A549 treated with dexamethasone at 1 μM for 4 hours (cell line): ENCODE measurements around the gene FURIN. TPM values are rescaled to one million over a fixed set of nuclear protein-coding genes. Genes with fewer than 3 reads are reported as not detected.

ENCODE experiments used
- total RNA-seq: library from RNA; stranded (reverse); fragments of 200-300 nt; extraction: Qiagen RNA extraction; gene quantifications from 5 replicates; pipeline ENCODE4 v1.2.3, GENCODE V29; 2022

The FURIN gene
- 41.5 to 69.8 TPM (median 61.8 TPM) in 5 replicates for total RNA-seq

DNA sequence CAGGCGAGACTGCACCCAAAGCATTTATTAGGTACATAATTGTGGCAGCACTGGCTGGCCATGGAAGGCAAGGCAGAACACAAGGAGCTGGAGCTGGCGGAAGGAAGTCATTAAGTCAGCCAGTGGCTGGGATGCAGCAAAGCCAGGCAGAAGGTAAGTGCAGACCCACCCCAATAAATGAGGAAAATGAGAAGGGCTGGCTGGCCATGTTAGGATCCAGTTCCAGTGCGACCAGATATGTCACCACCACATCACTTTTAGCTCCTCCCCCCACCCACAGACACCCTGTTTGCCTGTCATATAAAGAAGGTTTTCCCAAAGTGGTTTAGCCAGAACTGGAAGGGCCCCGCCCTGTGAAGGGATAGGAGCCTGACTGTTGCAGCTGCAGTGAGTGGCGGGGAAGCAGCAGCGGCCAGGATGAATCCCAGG, at the start of gene FURIN:
FURIN (plus strand) TSS at position 328 of the 429 bp plus-strand sequence. CDS start 7,153 bp downstream, outside the sequence.

DNA sequence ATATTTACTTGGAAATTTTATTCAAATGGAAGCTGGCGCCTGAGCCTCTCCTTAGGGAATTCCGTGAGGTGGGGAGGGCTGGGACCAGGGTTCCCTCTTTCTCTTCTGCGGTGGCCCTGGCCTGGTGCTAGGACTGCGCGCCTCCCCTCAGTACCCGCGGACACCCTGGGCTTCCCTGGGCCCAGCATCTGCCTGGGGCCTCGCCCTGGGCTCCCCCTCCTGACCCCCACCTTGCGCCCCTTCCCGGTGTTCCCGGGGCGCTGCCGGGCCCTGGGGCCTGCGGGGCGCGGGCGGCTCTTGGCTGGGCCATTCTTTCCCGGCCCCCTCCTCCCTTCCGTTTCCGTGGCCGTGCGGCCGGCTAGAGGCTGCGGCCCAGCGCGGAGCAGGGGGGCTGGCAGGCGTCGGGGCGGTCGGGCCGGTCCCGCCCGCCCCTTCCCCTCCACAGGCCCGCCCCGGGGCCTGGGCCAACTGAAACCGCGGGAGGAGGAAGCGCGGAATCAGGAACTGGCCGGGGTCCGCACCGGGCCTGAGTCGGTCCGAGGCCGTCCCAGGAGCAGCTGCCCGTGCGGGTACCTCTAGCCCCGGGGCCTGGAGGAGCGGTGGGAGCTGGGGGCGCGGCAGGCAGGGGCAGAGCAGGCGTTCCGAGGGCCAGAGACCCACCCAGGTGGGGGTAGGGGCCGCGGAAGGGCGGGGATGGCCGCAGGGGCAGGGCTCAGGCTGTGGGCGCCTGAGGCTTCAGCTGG, 15.8 kb downstream of the FURIN start, which contains the start of gene FES:
FES (plus strand) TSS at position 529 of the 743 bp plus-strand sequence. CDS start 542 bp downstream, outside the sequence.

DNA sequence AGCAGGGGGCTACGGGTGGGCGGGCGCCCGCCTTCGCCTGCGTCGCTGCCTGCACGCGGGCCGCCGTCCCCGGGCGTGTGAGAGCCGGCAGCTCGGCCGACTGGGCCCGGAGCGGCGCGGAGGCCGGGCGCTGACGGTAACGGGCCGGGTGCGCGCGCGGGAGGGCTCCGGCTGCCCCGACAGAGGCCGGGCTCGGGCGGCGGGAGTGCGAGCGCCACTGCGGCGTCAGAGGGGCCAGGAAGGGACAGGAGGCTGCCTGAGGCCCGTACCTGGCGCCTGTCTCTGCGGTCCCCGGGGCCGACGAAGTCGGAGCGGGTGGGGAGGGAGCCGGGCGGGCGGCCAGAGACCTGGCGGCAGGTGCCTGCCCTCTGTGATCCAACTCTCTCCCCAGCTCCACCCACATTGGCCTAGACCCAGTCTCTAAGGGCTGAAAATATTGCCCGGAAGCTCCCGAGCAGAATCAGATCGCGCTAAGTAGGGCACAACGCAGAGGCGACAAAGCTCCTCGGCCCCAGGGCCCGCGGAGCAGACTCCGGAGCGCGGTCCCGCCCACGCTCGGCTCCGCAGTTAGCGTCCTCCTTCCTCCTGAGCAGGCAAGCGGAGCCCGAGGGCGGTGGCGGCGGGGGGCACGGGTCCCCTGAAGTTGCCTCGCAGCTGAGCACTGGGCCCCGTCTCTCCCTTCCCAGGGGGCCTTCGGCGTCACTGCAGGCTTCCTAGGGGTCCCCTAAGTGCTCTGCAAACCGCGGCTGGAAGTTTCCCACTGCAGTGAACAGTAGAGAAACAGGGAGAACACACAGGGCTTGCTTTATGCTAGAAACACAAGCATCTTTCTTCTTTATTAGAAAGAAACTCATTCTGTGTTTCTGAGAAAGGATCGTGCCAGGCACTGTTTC, 34.7 kb downstream of the FURIN start, which contains the start of gene MAN2A2:
MAN2A2 (plus strand) TSS at position 463 of the 893 bp plus-strand sequence. CDS start 906 bp downstream, outside the sequence.

DNA sequence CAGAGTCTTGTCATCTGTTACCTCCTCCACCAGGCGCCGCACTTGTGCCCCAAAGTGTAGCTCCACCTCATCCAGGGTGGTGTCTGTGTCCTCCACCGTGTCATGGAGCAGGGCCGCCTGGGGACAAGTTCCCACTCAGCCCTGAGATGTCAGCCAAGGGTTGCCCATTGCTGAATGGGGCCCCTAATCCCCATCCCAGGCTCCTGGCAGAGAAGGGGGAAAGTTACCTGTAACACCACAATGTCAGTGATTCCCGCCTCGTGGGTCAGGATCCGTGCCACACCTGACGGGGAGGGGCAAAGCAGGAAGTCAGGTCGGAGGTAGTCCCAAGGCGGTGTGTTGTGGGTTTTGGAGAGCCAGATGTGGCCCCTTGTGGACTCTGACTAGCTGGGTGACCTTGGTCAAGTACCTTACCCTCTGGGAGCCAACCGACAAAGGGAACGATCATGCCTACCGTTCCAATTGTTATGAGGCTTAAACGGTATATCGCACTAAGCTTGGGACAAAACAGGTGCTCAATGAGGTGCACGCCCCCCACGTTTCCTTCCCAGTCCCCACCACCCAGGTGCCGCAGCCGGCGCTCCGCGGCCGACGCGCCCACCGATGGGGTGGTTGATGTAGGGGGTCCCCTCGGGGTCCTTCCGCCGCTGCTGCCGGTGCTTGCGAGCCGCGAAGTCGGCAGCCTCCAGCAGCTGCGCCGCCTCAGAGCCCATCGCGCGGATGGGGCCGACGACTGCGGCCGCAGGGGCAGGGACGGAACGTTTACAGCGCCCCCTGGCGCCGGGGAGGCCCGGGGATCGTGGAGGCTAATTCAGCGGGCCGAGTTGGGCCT, 63.7 kb downstream of the FURIN start, which contains the start of gene HDDC3:
HDDC3 (minus strand) TSS at position 722 of the 832 bp plus-strand sequence; CDS start at position 713, 9 bp downstream.

Other genes with a start within 250 kb of the FURIN start
- 13.7 to 15.5 TPM (median 14.7 TPM) in 5 replicates for gene BLM, start 151.2 kb upstream of the FURIN start, total RNA-seq
- gene FES, start 15.9 kb downstream of the FURIN start, total RNA-seq = 0.58 to 0.83 TPM (median 0.61 TPM) in 5 replicates
- gene MAN2A2, start 34.7 kb downstream of the FURIN start, total RNA-seq = 17.5 to 33.1 TPM (median 26.2 TPM) in 5 replicates
- 33.1 to 36.7 TPM (median 34.3 TPM) in 5 replicates for gene HDDC3, start 64.0 kb downstream of the FURIN start, total RNA-seq
- gene UNC45A, start 66.7 kb downstream of the FURIN start, total RNA-seq = 45.3 to 62.6 TPM (median 58.8 TPM) in 5 replicates
- gene RCCD1, start 86.3 kb downstream of the FURIN start, total RNA-seq = 23.7 to 41.5 TPM (median 29.0 TPM) in 5 replicates
- gene PRC1, start 125.9 kb downstream of the FURIN start, total RNA-seq = 183 to 217 TPM (median 210 TPM) in 5 replicates
- 12.6 to 18.0 TPM (median 14.5 TPM) in 5 replicates for gene VPS33B, start 154.0 kb downstream of the FURIN start, total RNA-seq
- 0.06 to 0.29 TPM (median 0.13 TPM) in 5 replicates for gene SV2B, start 231.7 kb downstream of the FURIN start, total RNA-seq